D721Med (cell line): ENCODE data around the gene STUB1.

Experiments
- DNase-seq: peaks from one replicate; pipeline ENCODE4 v3.0.0; 2011; ENCODE audit warnings: low spot score; ENCODE audit not compliant: insufficient read length
- FAIRE-seq: peaks from 2 replicates; lab custom pipeline; 2011; peaks lifted over from hg19 to GRCh38; lab: Jason Lieb, UNC
- TF ChIP-seq, protein P1 (sequence below): IDR thresholded peaks from 2 replicates; pipeline ENCODE4 v1.5.1; 2012; ENCODE audit warnings: mild to moderate bottlenecking, control low read depth; ENCODE audit not compliant: insufficient read depth; ENCODE audit errors: missing control alignments

Gene STUB1

DNA sequence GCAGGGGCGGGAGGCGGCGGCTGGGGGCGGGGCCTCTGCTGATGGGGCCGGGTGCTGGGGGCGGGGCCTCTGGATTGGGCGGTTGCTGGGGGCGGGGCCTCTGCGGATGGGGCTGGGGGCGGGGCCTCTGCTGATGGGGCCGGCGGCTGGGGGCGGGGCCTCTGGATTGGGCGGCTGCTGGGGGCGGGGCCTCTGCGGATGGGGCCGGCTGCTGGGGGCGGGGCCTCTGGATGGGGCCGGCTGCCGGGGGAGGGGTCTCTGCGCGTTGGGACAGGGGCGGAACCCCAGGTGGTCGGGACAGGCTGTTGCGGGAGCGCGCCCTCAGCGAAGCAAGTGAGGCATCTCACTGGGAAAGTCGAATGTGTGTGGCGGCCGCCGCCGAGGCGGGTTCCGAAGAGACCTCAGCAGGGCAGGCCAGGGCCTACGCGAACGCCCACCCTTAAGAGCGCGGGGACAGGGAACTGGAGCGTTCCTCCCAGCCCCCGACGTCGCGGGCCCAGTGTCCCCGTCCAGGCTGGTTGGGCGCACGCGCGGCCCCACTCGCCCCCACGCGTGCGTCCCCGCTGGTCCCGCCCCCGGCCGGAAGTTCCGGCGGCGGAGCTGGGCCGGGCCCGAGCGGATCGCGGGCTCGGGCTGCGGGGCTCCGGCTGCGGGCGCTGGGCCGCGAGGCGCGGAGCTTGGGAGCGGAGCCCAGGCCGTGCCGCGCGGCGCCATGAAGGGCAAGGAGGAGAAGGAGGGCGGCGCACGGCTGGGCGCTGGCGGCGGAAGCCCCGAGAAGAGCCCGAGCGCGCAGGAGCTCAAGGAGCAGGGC lies at the start of gene STUB1:
TSS of gene STUB1 (plus strand) at position 597 of the 811 bp plus-strand sequence. CDS start at position 713, 116 bp downstream.
- FAIRE-seq (no peak), DNase-seq (no peak)
- TF ChIP-seq, protein P1, sequence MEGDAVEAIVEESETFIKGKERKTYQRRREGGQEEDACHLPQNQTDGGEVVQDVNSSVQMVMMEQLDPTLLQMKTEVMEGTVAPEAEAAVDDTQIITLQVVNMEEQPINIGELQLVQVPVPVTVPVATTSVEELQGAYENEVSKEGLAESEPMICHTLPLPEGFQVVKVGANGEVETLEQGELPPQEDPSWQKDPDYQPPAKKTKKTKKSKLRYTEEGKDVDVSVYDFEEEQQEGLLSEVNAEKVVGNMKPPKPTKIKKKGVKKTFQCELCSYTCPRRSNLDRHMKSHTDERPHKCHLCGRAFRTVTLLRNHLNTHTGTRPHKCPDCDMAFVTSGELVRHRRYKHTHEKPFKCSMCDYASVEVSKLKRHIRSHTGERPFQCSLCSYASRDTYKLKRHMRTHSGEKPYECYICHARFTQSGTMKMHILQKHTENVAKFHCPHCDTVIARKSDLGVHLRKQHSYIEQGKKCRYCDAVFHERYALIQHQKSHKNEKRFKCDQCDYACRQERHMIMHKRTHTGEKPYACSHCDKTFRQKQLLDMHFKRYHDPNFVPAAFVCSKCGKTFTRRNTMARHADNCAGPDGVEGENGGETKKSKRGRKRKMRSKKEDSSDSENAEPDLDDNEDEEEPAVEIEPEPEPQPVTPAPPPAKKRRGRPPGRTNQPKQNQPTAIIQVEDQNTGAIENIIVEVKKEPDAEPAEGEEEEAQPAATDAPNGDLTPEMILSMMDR = no peak

DNA sequence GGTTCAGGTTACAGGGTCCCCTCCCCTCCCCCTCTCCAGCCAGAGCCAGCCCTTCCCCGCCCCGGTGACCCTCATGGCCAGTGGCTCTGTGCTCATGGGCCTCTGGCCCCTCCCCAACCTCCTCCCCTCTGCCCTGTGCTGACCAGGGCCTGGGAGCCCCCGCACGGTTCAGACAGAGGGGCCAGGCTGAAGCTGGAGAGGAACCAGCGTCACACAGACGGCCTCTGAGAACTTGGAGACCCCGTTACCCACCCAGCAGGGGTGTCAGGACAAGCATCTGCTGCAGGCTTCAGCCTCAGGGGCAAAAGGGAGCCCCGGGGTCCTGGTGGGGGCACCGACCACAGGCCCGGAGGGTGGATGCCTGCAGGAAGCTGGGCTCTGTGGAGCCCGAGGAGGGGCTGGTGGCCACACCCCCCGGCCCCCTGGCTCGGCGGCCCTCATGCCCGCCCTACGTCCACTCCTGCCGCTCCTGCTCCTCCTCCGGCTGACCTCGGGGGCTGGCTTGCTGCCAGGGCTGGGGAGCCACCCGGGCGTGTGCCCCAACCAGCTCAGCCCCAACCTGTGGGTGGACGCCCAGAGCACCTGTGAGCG lies 49.3 kb upstream of the STUB1 start, which contains the start of gene WFIKKN1:
TSS of gene WFIKKN1 (plus strand) at position 171 of the 591 bp plus-strand sequence. CDS start at position 440, 269 bp downstream.
- FAIRE-seq (no peak), DNase-seq (no peak)
- TF ChIP-seq, protein P1 = no peak

DNA sequence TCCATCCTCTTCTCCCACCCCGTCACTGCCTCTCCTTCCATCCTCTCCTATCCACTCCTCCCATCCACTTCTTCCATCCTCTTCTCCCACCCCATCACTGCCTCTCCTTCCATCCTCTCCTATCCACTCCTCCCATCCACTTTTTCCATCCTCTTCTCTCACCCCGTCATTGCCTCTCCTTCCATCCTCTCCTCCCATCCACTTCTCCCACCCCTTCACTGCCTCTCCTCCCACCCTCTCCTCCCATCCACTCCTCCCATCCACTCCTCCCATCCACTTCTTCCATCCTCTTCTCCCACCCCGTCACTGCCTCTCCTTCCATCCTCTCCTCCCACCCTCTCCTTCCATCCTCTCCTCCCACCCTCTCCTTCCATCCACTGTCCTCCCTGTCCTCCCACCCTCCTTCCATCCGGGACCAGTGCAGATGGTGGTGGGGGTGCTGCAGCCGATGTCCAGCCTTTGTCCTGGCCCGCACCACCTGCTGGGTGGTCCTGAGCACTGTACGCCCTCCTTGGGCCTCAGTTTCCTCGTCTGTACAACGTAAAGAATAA lies 48.3 kb upstream of the STUB1 start:
- TF ChIP-seq, protein P1 = no peak
- FAIRE-seq (no peak), DNase-seq (no peak)

DNA sequence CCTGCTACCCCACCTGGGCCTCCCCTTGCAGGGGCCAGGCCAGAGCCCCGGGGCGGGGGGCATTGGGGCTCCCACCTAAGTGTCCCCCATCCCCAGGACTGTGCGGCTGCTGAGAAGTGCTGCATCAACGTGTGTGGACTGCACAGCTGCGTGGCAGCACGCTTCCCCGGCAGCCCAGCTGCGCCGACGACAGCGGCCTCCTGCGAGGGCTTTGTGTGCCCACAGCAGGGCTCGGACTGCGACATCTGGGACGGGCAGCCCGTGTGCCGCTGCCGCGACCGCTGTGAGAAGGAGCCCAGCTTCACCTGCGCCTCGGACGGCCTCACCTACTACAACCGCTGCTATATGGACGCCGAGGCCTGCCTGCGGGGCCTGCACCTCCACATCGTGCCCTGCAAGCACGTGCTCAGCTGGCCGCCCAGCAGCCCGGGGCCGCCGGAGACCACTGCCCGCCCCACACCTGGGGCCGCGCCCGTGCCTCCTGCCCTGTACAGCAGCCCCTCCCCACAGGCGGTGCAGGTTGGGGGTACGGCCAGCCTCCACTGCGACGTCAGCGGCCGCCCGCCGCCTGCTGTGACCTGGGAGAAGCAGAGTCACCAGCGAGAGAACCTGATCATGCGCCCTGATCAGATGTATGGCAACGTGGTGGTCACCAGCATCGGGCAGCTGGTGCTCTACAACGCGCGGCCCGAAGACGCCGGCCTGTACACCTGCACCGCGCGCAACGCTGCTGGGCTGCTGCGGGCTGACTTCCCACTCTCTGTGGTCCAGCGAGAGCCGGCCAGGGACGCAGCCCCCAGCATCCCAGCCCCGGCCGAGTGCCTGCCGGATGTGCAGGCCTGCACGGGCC lies 47.5 kb upstream of the STUB1 start:
- DNase-seq (no peak), FAIRE-seq (no peak)
- TF ChIP-seq, protein P1 = no peak

DNA sequence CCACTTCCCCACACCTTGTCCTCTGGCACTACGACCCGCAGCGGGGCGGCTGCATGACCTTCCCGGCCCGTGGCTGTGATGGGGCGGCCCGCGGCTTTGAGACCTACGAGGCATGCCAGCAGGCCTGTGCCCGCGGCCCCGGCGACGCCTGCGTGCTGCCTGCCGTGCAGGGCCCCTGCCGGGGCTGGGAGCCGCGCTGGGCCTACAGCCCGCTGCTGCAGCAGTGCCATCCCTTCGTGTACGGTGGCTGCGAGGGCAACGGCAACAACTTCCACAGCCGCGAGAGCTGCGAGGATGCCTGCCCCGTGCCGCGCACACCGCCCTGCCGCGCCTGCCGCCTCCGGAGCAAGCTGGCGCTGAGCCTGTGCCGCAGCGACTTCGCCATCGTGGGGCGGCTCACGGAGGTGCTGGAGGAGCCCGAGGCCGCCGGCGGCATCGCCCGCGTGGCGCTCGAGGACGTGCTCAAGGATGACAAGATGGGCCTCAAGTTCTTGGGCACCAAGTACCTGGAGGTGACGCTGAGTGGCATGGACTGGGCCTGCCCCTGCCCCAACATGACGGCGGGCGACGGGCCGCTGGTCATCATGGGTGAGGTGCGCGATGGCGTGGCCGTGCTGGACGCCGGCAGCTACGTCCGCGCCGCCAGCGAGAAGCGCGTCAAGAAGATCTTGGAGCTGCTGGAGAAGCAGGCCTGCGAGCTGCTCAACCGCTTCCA lies 46.7 kb upstream of the STUB1 start:
- DNase-seq (no peak), FAIRE-seq (no peak)
- TF ChIP-seq, protein P1 = no peak

DNA sequence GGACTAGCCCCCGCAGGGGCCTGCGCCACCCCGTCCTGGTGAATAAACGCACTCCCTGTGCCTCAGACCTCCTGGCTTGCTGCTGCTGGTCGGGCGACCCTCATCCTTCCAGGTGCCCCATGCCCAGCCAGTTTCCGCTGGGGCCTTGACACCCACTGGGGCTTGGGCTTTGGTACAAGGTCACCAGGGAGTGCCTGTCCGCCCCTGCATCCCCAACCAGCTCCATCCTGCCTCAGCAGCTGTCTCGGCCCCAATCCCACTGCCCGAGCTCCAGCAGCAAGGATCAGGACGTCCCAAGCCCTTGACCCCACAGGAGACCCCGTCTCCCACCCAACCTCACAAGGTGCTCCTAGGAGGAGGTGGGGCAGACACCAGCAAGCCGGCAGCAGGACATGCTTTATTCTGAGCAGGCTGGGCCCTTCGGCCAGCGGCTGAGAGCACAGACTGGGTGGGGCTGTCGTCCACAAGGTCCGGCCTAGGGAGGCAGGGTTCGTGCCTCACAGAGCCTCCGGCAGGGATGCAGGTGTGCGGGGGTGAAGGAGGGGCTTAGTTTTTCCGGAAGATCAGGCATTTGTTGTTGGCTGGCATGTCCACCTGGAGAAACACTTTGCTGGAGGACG lies 46.0 kb upstream of the STUB1 start:
- no peak for FAIRE-seq
- TF ChIP-seq, protein P1 = no peak
- no peak for DNase-seq
